SH-SY5Y (cell line): ENCODE results near the gene ADAMTS14.

Experiments used
- GATA2 ChIP-seq: IDR thresholded peaks from 2 replicates; pipeline ENCODE4 v1.6.1; 2011; ENCODE audit warnings: mild to moderate bottlenecking, low read depth, low read length
- GATA3 ChIP-seq: IDR thresholded peaks from 2 replicates; pipeline ENCODE4 v1.6.1; 2011; ENCODE audit warnings: low read depth, mild to moderate bottlenecking, low read length, moderate library complexity

DNA sequence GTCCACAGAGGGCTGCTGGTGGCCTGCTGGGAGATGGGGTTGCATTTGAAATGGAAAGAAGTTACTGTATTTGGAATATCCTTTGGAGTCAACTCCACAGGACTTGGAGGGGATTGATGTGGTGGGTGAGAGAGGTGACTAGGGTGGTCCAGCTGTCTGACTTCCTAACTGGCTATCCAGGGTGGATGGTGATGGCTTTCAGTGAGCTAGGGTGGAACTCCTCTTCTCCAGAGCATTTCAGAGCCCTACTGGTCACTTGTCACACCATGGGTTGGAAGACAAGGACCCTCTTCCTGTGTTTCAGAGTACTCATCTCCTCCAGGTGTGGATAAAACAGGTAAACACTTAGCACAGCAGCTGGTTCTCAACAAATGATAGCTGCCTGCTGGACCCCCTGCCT, 3.3 kb upstream of the ADAMTS14 start:
- no peak for TF ChIP-seq GATA3
- no peak for TF ChIP-seq GATA2
